Measurements from ENCODE around the gene VGLL3.

VGLL3 gene

GRCh38 chr3:86989611-86990010 lies 1.3 kb downstream of the VGLL3 start:
- no peak for TF ChIP-seq CTCF (IDR thresholded peaks at IDR 0.05; ENCODE audit: insufficient read depth, low read depth, low read length, missing control alignments)
- DNase-seq (ENCODE audit: low read depth), result no peak
- H3K4me3 ChIP-seq (ENCODE audit: low read length), result peak overlapping the region; percentile 70

GRCh38 chr3:86989006-86989405 lies 1.9 kb downstream of the VGLL3 start:
- TF ChIP-seq CTCF (IDR thresholded peaks at IDR 0.05; ENCODE audit: insufficient read depth, low read depth, low read length, missing control alignments), result no peak
- no peak overlapping the region for H3K4me3 ChIP-seq (ENCODE audit: low read length)
- DNase-seq (ENCODE audit: low read depth), result no peak

- H3K4me3 ChIP-seq (ENCODE audit: low read length), result no peak overlapping the region
- peak; percentile 85 for DNase-seq (ENCODE audit: low read depth)
- no peak for TF ChIP-seq CTCF (IDR thresholded peaks at IDR 0.05; ENCODE audit: insufficient read depth, low read depth, low read length, missing control alignments)
Observed at GRCh38 chr3:86988235-86988634, 2.7 kb downstream of the VGLL3 start.

- DNase-seq (ENCODE audit: low read depth), result no peak
- no peak for TF ChIP-seq CTCF (IDR thresholded peaks at IDR 0.05; ENCODE audit: insufficient read depth, low read depth, low read length, missing control alignments)
- H3K4me3 ChIP-seq (ENCODE audit: low read length), result no peak overlapping the region
Observed at GRCh38 chr3:86987421-86987715, 3.6 kb downstream of the VGLL3 start.

GRCh38 chr3:86986671-86987420 lies 4.1 kb downstream of the VGLL3 start:
- no peak for TF ChIP-seq CTCF (IDR thresholded peaks at IDR 0.05; ENCODE audit: insufficient read depth, low read depth, low read length, missing control alignments)
- H3K4me3 ChIP-seq (ENCODE audit: low read length), result no peak overlapping the region
- peak; percentile 44 for DNase-seq (ENCODE audit: low read depth)

- no peak for DNase-seq (ENCODE audit: low read depth)
- no peak for TF ChIP-seq CTCF (IDR thresholded peaks at IDR 0.05; ENCODE audit: insufficient read depth, low read depth, low read length, missing control alignments)
- H3K4me3 ChIP-seq (ENCODE audit: low read length), result no peak overlapping the region
Observed at GRCh38 chr3:86985181-86985826, 5.6 kb downstream of the VGLL3 start.

- no peak for TF ChIP-seq CTCF (IDR thresholded peaks at IDR 0.05; ENCODE audit: insufficient read depth, low read depth, low read length, missing control alignments)
- no peak overlapping the region for H3K4me3 ChIP-seq (ENCODE audit: low read length)
- DNase-seq (ENCODE audit: low read depth), result no peak
Observed at GRCh38 chr3:86984271-86984670, 6.7 kb downstream of the VGLL3 start.
